Measurements from ENCODE around the gene CKMT1B. TPM values are rescaled to one million over a fixed set of nuclear protein-coding genes. Genes with fewer than 3 reads are reported as not detected.
"Not testable (repeated sequence)": the region's sequence is repeated elsewhere in the genome, so short reads cannot be mapped to it uniquely, and the experiment has no call there.

CKMT1B gene
- total and polyA plus RNA-seq, 2 experiments from 2014 or later: not detected

- H3K9ac ChIP-seq; H3K27ac ChIP-seq; H3K27me3 ChIP-seq (replicated peaks; ENCODE audit: insufficient read depth); in situ Hi-C loops (cut with MboI); H2AFZ ChIP-seq; H3K4me2 ChIP-seq (ENCODE audit: unreplicated experiment); H4K20me1 ChIP-seq (ENCODE audit: insufficient read depth); H3K36me3 ChIP-seq (ENCODE audit: low read depth); H3K9me3 ChIP-seq (ENCODE audit: low read depth); H3K4me1 ChIP-seq (ENCODE audit: insufficient read depth); DNase-seq; H3F3A ChIP-seq (ENCODE audit: insufficient read depth); H3K79me2 ChIP-seq (ENCODE audit: insufficient read depth); H3K9me2 ChIP-seq (ENCODE audit: insufficient read depth); H3K4me3 ChIP-seq: not testable (repeated sequence)
- WGBS, 2 experiments (ENCODE audit: low coverage in 1 of 2, low lambda C conversion rate in 2 of 2, missing lambda C conversion rate in 2 of 2): 20 to 30% methylated on average over 4 to 7 of the region's 7 CpGs
These were observed 28.4 kb downstream of the CKMT1B start for GRCh38 chr15:43622068-43622799.

- no peak overlapping the region for H2AFZ ChIP-seq
- no peaks in the 10 kb centered on the region for H3K9me3 ChIP-seq (ENCODE audit: low read depth)
- no peak for TF ChIP-seq EZH2phosphoT487 (IDR thresholded peaks at IDR 0.05; ENCODE audit: insufficient read depth, low read depth)
- TF ChIP-seq EZH2 (IDR thresholded peaks at IDR 0.05; ENCODE audit: insufficient read depth, poor library complexity, severe bottlenecking): no peak
- no peaks in the 10 kb centered on the region for H3K79me2 ChIP-seq (ENCODE audit: insufficient read depth)
- no peak overlapping the region for H3K4me3 ChIP-seq
- 10 to 16% methylated on average over 5 of the region's 5 CpGs for WGBS, 2 experiments (ENCODE audit: low coverage in 1 of 2, low lambda C conversion rate in 2 of 2, missing lambda C conversion rate in 2 of 2)
- in situ Hi-C loops (cut with MboI): no loop called here
- no peak for DNase-seq
- no peak overlapping the region for H3K4me2 ChIP-seq (ENCODE audit: unreplicated experiment)
- H3K9me2 ChIP-seq (ENCODE audit: insufficient read depth): no peaks in the 10 kb centered on the region
- no peak overlapping the region for H3K27ac ChIP-seq
- H3K36me3 ChIP-seq (ENCODE audit: low read depth): no peaks in the 10 kb centered on the region
- no peaks in the 10 kb centered on the region for H3F3A ChIP-seq (ENCODE audit: insufficient read depth)
- peaks cover 4% of the 10 kb centered on the region for H3K27me3 ChIP-seq (replicated peaks; ENCODE audit: insufficient read depth)
- no peaks in the 10 kb centered on the region for H3K4me1 ChIP-seq (ENCODE audit: insufficient read depth)
- H3K9ac ChIP-seq: no peak overlapping the region
- H4K20me1 ChIP-seq (ENCODE audit: insufficient read depth): no peaks in the 10 kb centered on the region
These were observed 31.3 kb downstream of the CKMT1B start for GRCh38 chr15:43625106-43625505.

- H3K79me2 ChIP-seq (ENCODE audit: insufficient read depth); in situ Hi-C loops (cut with MboI); H3K27me3 ChIP-seq (replicated peaks; ENCODE audit: insufficient read depth): not testable (repeated sequence)
These were observed 33.1 kb downstream of the CKMT1B start for GRCh38 chr15:43626937-43627336.

GRCh38 chr15:43638464-43639204 lies 44.8 kb downstream of the CKMT1B start:
- H3F3A ChIP-seq (ENCODE audit: insufficient read depth); DNase-seq; H3K27me3 ChIP-seq (replicated peaks; ENCODE audit: insufficient read depth); H3K9me2 ChIP-seq (ENCODE audit: insufficient read depth); H3K4me2 ChIP-seq (ENCODE audit: unreplicated experiment); H3K9ac ChIP-seq; H3K4me3 ChIP-seq; H3K36me3 ChIP-seq (ENCODE audit: low read depth); H3K4me1 ChIP-seq (ENCODE audit: insufficient read depth); in situ Hi-C loops (cut with MboI); H4K20me1 ChIP-seq (ENCODE audit: insufficient read depth); H2AFZ ChIP-seq; H3K79me2 ChIP-seq (ENCODE audit: insufficient read depth); H3K27ac ChIP-seq; H3K9me3 ChIP-seq (ENCODE audit: low read depth): not testable (repeated sequence)
- WGBS, 2 experiments (ENCODE audit: low coverage in 1 of 2, low lambda C conversion rate in 2 of 2, missing lambda C conversion rate in 2 of 2): 79 to 83% methylated on average over 8 of the region's 8 CpGs

More at GRCh38 chr15:43626937-43627336, 33.1 kb downstream of the CKMT1B start:
- not testable (repeated sequence) for H3K36me3 ChIP-seq (ENCODE audit: low read depth); H3K9ac ChIP-seq; H4K20me1 ChIP-seq (ENCODE audit: insufficient read depth); H3K9me3 ChIP-seq (ENCODE audit: low read depth); H3F3A ChIP-seq (ENCODE audit: insufficient read depth); H2AFZ ChIP-seq; H3K9me2 ChIP-seq (ENCODE audit: insufficient read depth); H3K4me3 ChIP-seq; DNase-seq; H3K4me1 ChIP-seq (ENCODE audit: insufficient read depth); H3K4me2 ChIP-seq (ENCODE audit: unreplicated experiment); H3K27ac ChIP-seq

Small RNA genes lying within 50 kb of the gene (small RNA-seq; reads per million reads assigned to genes)
- not detected for gene PDIA3P2 (ENCODE audit: low read depth, low replicate concordance)
- not detected for gene RNU6-554P (ENCODE audit: low read depth, low replicate concordance)
- not detected for gene RNU6-610P (ENCODE audit: low read depth, low replicate concordance)

Other genes starting within 250 kb of the CKMT1B start
- 11.6 and 18.7 TPM in 2 replicates for gene ZSCAN29, start 223.0 kb upstream of the CKMT1B start, total RNA-seq (2014; rRNA removed; shearing (Covaris generic))
- gene ZSCAN29, start 223.0 kb upstream of the CKMT1B start, polyA plus RNA-seq (2016; fragmentation: Nextera tagmentation; extraction: Ambion mirVana): 5.8 and 6.0 TPM in 2 replicates
- gene TUBGCP4, start 222.9 kb upstream of the CKMT1B start, total RNA-seq (2014; rRNA removed; shearing (Covaris generic)): 3.7 and 6.3 TPM in 2 replicates
- gene TUBGCP4, start 222.9 kb upstream of the CKMT1B start, polyA plus RNA-seq (2016; fragmentation: Nextera tagmentation; extraction: Ambion mirVana): 12.6 and 13.1 TPM in 2 replicates
- gene TP53BP1, start 100.9 kb upstream of the CKMT1B start, total RNA-seq (2014; rRNA removed; shearing (Covaris generic)): 46.4 and 56.8 TPM in 2 replicates
- 20.1 and 20.4 TPM in 2 replicates for gene TP53BP1, start 100.9 kb upstream of the CKMT1B start, polyA plus RNA-seq (2016; fragmentation: Nextera tagmentation; extraction: Ambion mirVana)
- gene MAP1A, start 76.4 kb upstream of the CKMT1B start, total RNA-seq (2014; rRNA removed; shearing (Covaris generic)): 61.9 and 62.2 TPM in 2 replicates
- gene MAP1A, start 76.4 kb upstream of the CKMT1B start, polyA plus RNA-seq (2016; fragmentation: Nextera tagmentation; extraction: Ambion mirVana): 30.3 and 31.5 TPM in 2 replicates
- gene PPIP5K1, start 3.8 kb upstream of the CKMT1B start, total RNA-seq (2014; rRNA removed; shearing (Covaris generic)): 8.0 and 13.1 TPM in 2 replicates
- 7.0 and 8.2 TPM in 2 replicates for gene PPIP5K1, start 3.8 kb upstream of the CKMT1B start, polyA plus RNA-seq (2016; fragmentation: Nextera tagmentation; extraction: Ambion mirVana)
- gene STRC, start 24.8 kb downstream of the CKMT1B start, total RNA-seq (2014; rRNA removed; shearing (Covaris generic)): under 0.01 TPM in 1 of 2 replicates, not detected in the other
- gene STRC, start 24.8 kb downstream of the CKMT1B start, polyA plus RNA-seq (2016; fragmentation: Nextera tagmentation; extraction: Ambion mirVana): 0.08 TPM in 1 of 2 replicates, not detected in the other
- gene CATSPER2, start 54.8 kb downstream of the CKMT1B start, total RNA-seq (2014; rRNA removed; shearing (Covaris generic)): 0.38 TPM in 1 of 2 replicates, not detected in the other
- gene CATSPER2, start 54.8 kb downstream of the CKMT1B start, polyA plus RNA-seq (2016; fragmentation: Nextera tagmentation; extraction: Ambion mirVana): 1.2 and 1.7 TPM in 2 replicates
- gene CKMT1A, start 99.8 kb downstream of the CKMT1B start, total RNA-seq (2014; rRNA removed; shearing (Covaris generic)): not detected in 2 replicates
- not detected in 2 replicates for gene CKMT1A, start 99.8 kb downstream of the CKMT1B start, polyA plus RNA-seq (2016; fragmentation: Nextera tagmentation; extraction: Ambion mirVana)
- gene PDIA3, start 152.4 kb downstream of the CKMT1B start, total RNA-seq (2014; rRNA removed; shearing (Covaris generic)): 215 and 224 TPM in 2 replicates
- 1,087 and 1,111 TPM in 2 replicates for gene PDIA3, start 152.4 kb downstream of the CKMT1B start, polyA plus RNA-seq (2016; fragmentation: Nextera tagmentation; extraction: Ambion mirVana)
- 5.2 and 6.4 TPM in 2 replicates for gene ELL3, start 182.9 kb downstream of the CKMT1B start, total RNA-seq (2014; rRNA removed; shearing (Covaris generic))
- 1.4 and 1.5 TPM in 2 replicates for gene ELL3, start 182.9 kb downstream of the CKMT1B start, polyA plus RNA-seq (2016; fragmentation: Nextera tagmentation; extraction: Ambion mirVana)
- 996 and 1,573 TPM in 2 replicates for gene SERF2, start 198.3 kb downstream of the CKMT1B start, total RNA-seq (2014; rRNA removed; shearing (Covaris generic))
- 3,240 and 3,311 TPM in 2 replicates for gene SERF2, start 198.3 kb downstream of the CKMT1B start, polyA plus RNA-seq (2016; fragmentation: Nextera tagmentation; extraction: Ambion mirVana)
- not detected in 2 replicates for gene SERINC4, start 206.2 kb downstream of the CKMT1B start, total RNA-seq (2014; rRNA removed; shearing (Covaris generic))
- gene SERINC4, start 206.2 kb downstream of the CKMT1B start, polyA plus RNA-seq (2016; fragmentation: Nextera tagmentation; extraction: Ambion mirVana): not detected in 2 replicates
- gene HYPK, start 206.6 kb downstream of the CKMT1B start, total RNA-seq (2014; rRNA removed; shearing (Covaris generic)): 0.76 and 8.2 TPM in 2 replicates
- gene HYPK, start 206.6 kb downstream of the CKMT1B start, polyA plus RNA-seq (2016; fragmentation: Nextera tagmentation; extraction: Ambion mirVana): 14.0 and 19.9 TPM in 2 replicates
- gene MFAP1, start 230.7 kb downstream of the CKMT1B start, total RNA-seq (2014; rRNA removed; shearing (Covaris generic)): 14.4 and 24.6 TPM in 2 replicates
- gene MFAP1, start 230.7 kb downstream of the CKMT1B start, polyA plus RNA-seq (2016; fragmentation: Nextera tagmentation; extraction: Ambion mirVana): 30.2 and 33.1 TPM in 2 replicates
- gene WDR76, start 233.0 kb downstream of the CKMT1B start, total RNA-seq (2014; rRNA removed; shearing (Covaris generic)): 9.0 and 11.3 TPM in 2 replicates
- 4.1 and 5.3 TPM in 2 replicates for gene WDR76, start 233.0 kb downstream of the CKMT1B start, polyA plus RNA-seq (2016; fragmentation: Nextera tagmentation; extraction: Ambion mirVana)